Measurements from ENCODE around the gene RET.

The RET gene

GRCh38 chr10:43116596-43116995 is 39.7 kb downstream of the RET start:
- Histone ChIP-seq H3K36me3 (ENCODE audit: control insufficient read depth, insufficient read depth, low read length) (no peaks in the 10 kb centered on the region), H3K4me3 (ENCODE audit: low read depth, low read length) (no peak overlapping the region), H3K4me2 (ENCODE audit: low read length) (no peak overlapping the region), H3K27me3 (ENCODE audit: control insufficient read depth, insufficient read depth, low read length) (no peaks in the 10 kb centered on the region), H2AFZ (no peak overlapping the region), H3K9me3 (ENCODE audit: control insufficient read depth, low read length) (no peaks in the 10 kb centered on the region), H3K79me2 (no peaks in the 10 kb centered on the region), H3K27ac (no peak overlapping the region), H3K9ac (no peak overlapping the region), H3K4me1 (no peaks in the 10 kb centered on the region)
- no peak for TF ChIP-seq CTCF (IDR thresholded peaks at IDR 0.05)

GRCh38 chr10:43117031-43117776 is 40.3 kb downstream of the RET start:
- H3K36me3 ChIP-seq (ENCODE audit: control insufficient read depth, insufficient read depth, low read length): no peaks in the 10 kb centered on the region
- H3K9me3 ChIP-seq (ENCODE audit: control insufficient read depth, low read length): no peaks in the 10 kb centered on the region
- H3K4me2 ChIP-seq (ENCODE audit: low read length): no peak overlapping the region
- no peak overlapping the region for H3K9ac ChIP-seq
- no peak overlapping the region for H3K27ac ChIP-seq
- no peaks in the 10 kb centered on the region for H3K4me1 ChIP-seq
- no peaks in the 10 kb centered on the region for H3K27me3 ChIP-seq (ENCODE audit: control insufficient read depth, insufficient read depth, low read length)
- H3K79me2 ChIP-seq: no peaks in the 10 kb centered on the region
- TF ChIP-seq CTCF (IDR thresholded peaks at IDR 0.05): no peak
- no peak overlapping the region for H3K4me3 ChIP-seq (ENCODE audit: low read depth, low read length)
- no peak overlapping the region for H2AFZ ChIP-seq

- H2AFZ ChIP-seq: no peak overlapping the region
- H3K4me2 ChIP-seq (ENCODE audit: low read length): no peak overlapping the region
- no peaks in the 10 kb centered on the region for H3K79me2 ChIP-seq
- H3K4me1 ChIP-seq: no peaks in the 10 kb centered on the region
- no peaks in the 10 kb centered on the region for H3K36me3 ChIP-seq (ENCODE audit: control insufficient read depth, insufficient read depth, low read length)
- H3K27ac ChIP-seq: no peak overlapping the region
- H3K4me3 ChIP-seq (ENCODE audit: low read depth, low read length): no peak overlapping the region
- no peak for TF ChIP-seq CTCF (IDR thresholded peaks at IDR 0.05)
- no peak overlapping the region for H3K9ac ChIP-seq
- H3K9me3 ChIP-seq (ENCODE audit: control insufficient read depth, low read length): no peaks in the 10 kb centered on the region
- no peaks in the 10 kb centered on the region for H3K27me3 ChIP-seq (ENCODE audit: control insufficient read depth, insufficient read depth, low read length)
Measured at GRCh38 chr10:43117777-43118583, 41.1 kb downstream of the RET start.

- Histone ChIP-seq H3K36me3 (ENCODE audit: control insufficient read depth, insufficient read depth, low read length) (no peaks in the 10 kb centered on the region), H3K27me3 (ENCODE audit: control insufficient read depth, insufficient read depth, low read length) (no peaks in the 10 kb centered on the region), H3K9me3 (ENCODE audit: control insufficient read depth, low read length) (no peaks in the 10 kb centered on the region), H2AFZ (no peak overlapping the region), H3K4me2 (ENCODE audit: low read length) (no peak overlapping the region), H3K4me1 (no peaks in the 10 kb centered on the region), H3K9ac (no peak overlapping the region), H3K4me3 (ENCODE audit: low read depth, low read length) (no peak overlapping the region), H3K27ac (no peak overlapping the region), H3K79me2 (no peaks in the 10 kb centered on the region)
- TF ChIP-seq CTCF (IDR thresholded peaks at IDR 0.05): no peak
Measured at GRCh38 chr10:43118631-43119415, 42.0 kb downstream of the RET start.
